ENCODE data around the gene TNS3.

The TNS3 gene

GRCh38 chr7:47400741-47401206 is 181.1 kb downstream of the TNS3 start:
- DNase-seq: no peak

GRCh38 chr7:47400001-47400400 is 181.9 kb downstream of the TNS3 start:
- DNase-seq: no peak

- no peak for DNase-seq
Observed at GRCh38 chr7:47394751-47395252, 187.1 kb downstream of the TNS3 start.

- no peak for DNase-seq
Observed at GRCh38 chr7:47394216-47394615, 187.7 kb downstream of the TNS3 start.

- no peak for DNase-seq
Observed at GRCh38 chr7:47393406-47393805, 188.5 kb downstream of the TNS3 start.

- no peak for DNase-seq
Observed at GRCh38 chr7:47392241-47392759, 189.6 kb downstream of the TNS3 start.

GRCh38 chr7:47391726-47392125 is 190.2 kb downstream of the TNS3 start:
- DNase-seq: no peak

GRCh38 chr7:47390914-47391313 is 191.0 kb downstream of the TNS3 start:
- no peak for DNase-seq

GRCh38 chr7:47389923-47390630 is 191.8 kb downstream of the TNS3 start:
- DNase-seq: no peak

GRCh38 chr7:47389171-47389922 is 192.6 kb downstream of the TNS3 start:
- DNase-seq: no peak

GRCh38 chr7:47387506-47387905 is 194.4 kb downstream of the TNS3 start:
- DNase-seq: no peak

- no peak for DNase-seq
Observed at GRCh38 chr7:47386273-47386835, 195.6 kb downstream of the TNS3 start.

- no peak for DNase-seq
Observed at GRCh38 chr7:47385536-47386125, 196.3 kb downstream of the TNS3 start.

- DNase-seq: no peak
Observed at GRCh38 chr7:47384755-47385535, 197.0 kb downstream of the TNS3 start.

- DNase-seq: no peak
Observed at GRCh38 chr7:47383696-47384445, 198.0 kb downstream of the TNS3 start.

GRCh38 chr7:47383072-47383471 is 198.8 kb downstream of the TNS3 start:
- no peak for DNase-seq

- no peak for DNase-seq
Observed at GRCh38 chr7:47382200-47382599, 199.7 kb downstream of the TNS3 start.

- no peak for DNase-seq
Observed at GRCh38 chr7:47381134-47381495, 200.8 kb downstream of the TNS3 start.

- no peak for DNase-seq
Observed at GRCh38 chr7:47380325-47381133, 201.4 kb downstream of the TNS3 start.

GRCh38 chr7:47379629-47380324 is 202.1 kb downstream of the TNS3 start:
- DNase-seq: no peak

Data from activated CD4-positive, CD25-positive, alpha-beta regulatory T cell treated with anti-CD3 and anti-CD28 coated beads, Interleukin-2, amount 50 U/mL, for 72 hours (primary cell).